Lung (tissue), 12 donors: ENCODE data around the gene STK11IP. TPM values are rescaled to one million over a fixed set of nuclear protein-coding genes. Genes with fewer than 3 reads are reported as not detected.

Experiments used
- ATAC-seq: fragments of 200-7000 bp; cut with Tn5 transposase; one replicate; pipeline ENCODE4 v1.9.1; 2020; ENCODE audit warnings: moderate number of reproducible peaks; ENCODE audit not compliant: insufficient read depth, low FRiP score
- DNase-seq, 3 donors: peaks; one replicate each; pipeline ENCODE4 v3.0.0-alpha.2; 2013 to 2017
- H3K27ac ChIP-seq, 2 donors: one replicate each; pipeline ENCODE4 v1.5.1; 2013; ENCODE audit warnings: mild to moderate bottlenecking in 2 of 2, moderate library complexity in 2 of 2, control low read depth in 1 of 2, inconsistent platforms in 1 of 2, low read depth in 1 of 2, low read length in 1 of 2
- H3K27me3 ChIP-seq, 3 donors: one replicate each; pipeline ENCODE4 v1.5.1; 2013; ENCODE audit warnings: low read length in 2 of 3; ENCODE audit not compliant: control insufficient read depth in 3 of 3, insufficient read depth in 3 of 3
- H3K36me3 ChIP-seq, 4 donors: one replicate each; pipeline ENCODE4 v1.5.1; 2013; ENCODE audit warnings: low read length in 4 of 4, mild to moderate bottlenecking in 1 of 4, moderate library complexity in 1 of 4; ENCODE audit not compliant: control insufficient read depth in 4 of 4, insufficient read depth in 4 of 4
- H3K4me1 ChIP-seq, 5 donors: one replicate each; pipeline ENCODE4 v1.5.1; 2013; ENCODE audit warnings: low read length in 5 of 5, mild to moderate bottlenecking in 2 of 5, moderate library complexity in 1 of 5; ENCODE audit not compliant: control insufficient read depth in 5 of 5, insufficient read depth in 5 of 5
- H3K4me3 ChIP-seq: one replicate; pipeline ENCODE4 v1.5.1; 2013; ENCODE audit warnings: mild to moderate bottlenecking, control low read depth, moderate library complexity
- H3K9ac ChIP-seq, 2 donors: one replicate each; pipeline ENCODE4 v1.5.1; 2013; ENCODE audit warnings: low read length in 2 of 2, control low read depth in 1 of 2; ENCODE audit not compliant: insufficient read depth in 1 of 2
- H3K9me3 ChIP-seq, 4 donors: one replicate each; pipeline ENCODE4 v1.5.1; 2013; ENCODE audit warnings: low read length in 3 of 4, mild to moderate bottlenecking in 1 of 4, moderate library complexity in 1 of 4; ENCODE audit not compliant: control insufficient read depth in 4 of 4, insufficient read depth in 3 of 4
- WGBS, 2 donors: extraction: QIAGEN DNeasy Blood & Tissue Kit; methylation state at CpG; one replicate each; pipeline ENCODE4 v1.1.7; 2013; 5-methylcytosine and 5-hydroxymethylcytosine counted together
- polyA plus RNA-seq, 2 donors: library from polyadenylated mRNA; stranded (reverse); fragments of 200-250 nt; gene quantifications; one replicate each; pipeline ENCODE4 v1.2.1, GENCODE V29; 2013
- total RNA-seq, 2 donors: library from RNA; depleted of rRNA in 1 of 2; stranded (reverse); fragments of >200 nt in 1 of 2; gene quantifications; one replicate each; pipeline ENCODE4 v1.2.1, GENCODE V29; 2014 to 2021
- TF ChIP-seq, protein P1 (sequence below): IDR thresholded peaks from 2 replicates; pipeline ENCODE4 v1.5.1; 2012; ENCODE audit warnings: mild to moderate bottlenecking; ENCODE audit errors: control extremely low read depth, extremely low read depth
- donor health status: control.
- donor health status: control.
- donor health status: Bipolar disorder and iron deficiency.
- donor health status: healthy.
- donor health status: DM: yes; HTN: yes; CAD: no.

STK11IP gene
- total and polyA plus RNA-seq, 4 donors = 21.5 to 46.0 (median 23.1) TPM

DNA sequence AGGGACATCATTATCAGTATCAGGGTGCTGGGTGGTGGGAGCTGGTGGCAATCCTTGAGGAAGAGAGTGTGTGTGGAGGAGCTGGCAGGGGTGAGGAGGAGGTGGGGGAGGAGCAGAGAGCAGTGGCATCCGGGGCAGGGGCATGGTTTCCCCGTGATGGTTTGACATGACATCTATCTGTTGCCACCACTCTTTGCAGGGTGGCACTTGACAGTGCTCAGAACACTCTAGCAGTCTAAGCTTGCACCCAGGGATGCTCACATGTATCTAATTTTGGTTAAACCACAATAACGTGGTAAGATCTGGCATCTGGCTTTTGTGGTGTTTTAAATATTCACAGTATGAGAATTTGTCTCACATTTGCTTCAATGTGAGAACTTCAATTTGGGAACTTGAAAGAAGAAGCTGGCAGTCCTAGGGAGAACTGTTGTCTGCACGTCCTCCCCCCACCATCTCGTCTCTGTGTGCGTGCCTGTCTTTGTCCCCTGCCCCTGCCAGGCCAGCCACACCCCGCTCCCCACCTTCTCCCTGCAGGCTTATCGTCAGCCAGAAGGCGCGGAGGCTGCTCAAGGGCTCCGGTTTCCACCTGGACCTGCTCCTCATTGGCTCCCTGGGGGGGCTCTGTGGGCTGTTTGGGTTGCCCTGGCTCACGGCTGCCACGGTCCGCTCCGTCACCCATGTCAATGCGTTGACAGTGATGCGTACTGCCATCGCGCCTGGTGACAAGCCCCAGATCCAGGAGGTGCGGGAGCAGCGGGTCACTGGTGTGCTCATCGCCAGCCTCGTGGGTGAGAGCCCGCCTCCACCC, 41.5 kb downstream of the STK11IP start:
- H3K9me3 ChIP-seq = peaks cover 0 to 2% (median 0%) of the 10 kb centered on the region in 4 donors
- peaks cover 0 to 9% (median 3%) of the 10 kb centered on the region in 4 donors for H3K36me3 ChIP-seq
- no peak overlapping the region for H3K9ac ChIP-seq
- no peak overlapping the region for H3K4me3 ChIP-seq
- peaks cover 0 to 3% (median 0%) of the 10 kb centered on the region in 3 donors for H3K27me3 ChIP-seq
- TF ChIP-seq, protein P1, sequence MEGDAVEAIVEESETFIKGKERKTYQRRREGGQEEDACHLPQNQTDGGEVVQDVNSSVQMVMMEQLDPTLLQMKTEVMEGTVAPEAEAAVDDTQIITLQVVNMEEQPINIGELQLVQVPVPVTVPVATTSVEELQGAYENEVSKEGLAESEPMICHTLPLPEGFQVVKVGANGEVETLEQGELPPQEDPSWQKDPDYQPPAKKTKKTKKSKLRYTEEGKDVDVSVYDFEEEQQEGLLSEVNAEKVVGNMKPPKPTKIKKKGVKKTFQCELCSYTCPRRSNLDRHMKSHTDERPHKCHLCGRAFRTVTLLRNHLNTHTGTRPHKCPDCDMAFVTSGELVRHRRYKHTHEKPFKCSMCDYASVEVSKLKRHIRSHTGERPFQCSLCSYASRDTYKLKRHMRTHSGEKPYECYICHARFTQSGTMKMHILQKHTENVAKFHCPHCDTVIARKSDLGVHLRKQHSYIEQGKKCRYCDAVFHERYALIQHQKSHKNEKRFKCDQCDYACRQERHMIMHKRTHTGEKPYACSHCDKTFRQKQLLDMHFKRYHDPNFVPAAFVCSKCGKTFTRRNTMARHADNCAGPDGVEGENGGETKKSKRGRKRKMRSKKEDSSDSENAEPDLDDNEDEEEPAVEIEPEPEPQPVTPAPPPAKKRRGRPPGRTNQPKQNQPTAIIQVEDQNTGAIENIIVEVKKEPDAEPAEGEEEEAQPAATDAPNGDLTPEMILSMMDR = no peak
- 78 to 79% methylated on average over 24 of the region's 24 CpGs for WGBS, 2 donors
- H3K27ac ChIP-seq = peak overlapping the region in 1 of 2 donors; percentile 64
- DNase-seq = no peak
- ATAC-seq = no peak
- H3K4me1 ChIP-seq = peaks cover 0 to 19% (median 0%) of the 10 kb centered on the region in 5 donors

DNA sequence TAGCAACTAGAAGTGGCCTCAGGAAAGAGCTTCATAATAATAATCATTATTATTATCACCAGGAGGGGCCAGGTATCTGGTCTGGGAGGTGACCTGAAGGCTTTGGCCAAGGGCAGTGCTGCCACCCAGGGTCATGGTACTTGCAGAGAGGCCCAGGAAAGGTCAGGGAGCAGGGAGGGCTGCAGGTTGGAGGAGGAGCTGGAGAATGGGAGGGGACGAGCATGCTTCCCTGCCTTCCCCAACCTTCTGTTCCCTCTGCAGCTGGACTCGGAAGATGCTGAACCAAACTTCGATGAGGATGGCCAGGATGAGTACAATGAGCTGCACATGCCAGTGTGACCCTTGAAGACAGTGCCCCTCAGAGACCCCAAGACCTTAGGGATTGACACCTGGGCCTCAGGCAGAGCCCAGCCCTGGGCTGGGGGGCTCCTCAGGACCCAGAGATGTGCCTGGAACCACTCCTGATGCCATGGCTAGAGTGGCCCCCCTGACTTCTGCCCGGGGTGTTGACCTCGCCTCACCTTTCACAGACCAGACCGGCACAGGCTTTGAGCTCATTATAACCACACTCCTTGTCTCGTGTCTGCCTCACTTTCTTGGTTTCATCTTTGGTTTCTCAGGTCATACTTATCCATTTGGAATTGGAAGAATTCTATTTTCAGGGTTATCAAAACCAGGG, 43.9 kb downstream of the STK11IP start:
- Histone ChIP-seq H3K27ac (peak overlapping the region in 1 of 2 donors; percentile 67), H3K4me1 (peaks cover 0 to 39% (median 8%) of the 10 kb centered on the region in 5 donors), H3K9me3 (peaks cover 0 to 2% (median 0%) of the 10 kb centered on the region in 4 donors), H3K4me3 (no peak overlapping the region), H3K9ac (no peak overlapping the region), H3K27me3 (peaks cover 0 to 3% (median 0%) of the 10 kb centered on the region in 3 donors), H3K36me3 (peaks cover 0 to 7% (median 3%) of the 10 kb centered on the region in 4 donors)
- WGBS, 2 donors = 74 to 90% methylated on average over 7 of the region's 7 CpGs
- ATAC-seq (no peak), DNase-seq (no peak)
- TF ChIP-seq, protein P1 = no peak

DNA sequence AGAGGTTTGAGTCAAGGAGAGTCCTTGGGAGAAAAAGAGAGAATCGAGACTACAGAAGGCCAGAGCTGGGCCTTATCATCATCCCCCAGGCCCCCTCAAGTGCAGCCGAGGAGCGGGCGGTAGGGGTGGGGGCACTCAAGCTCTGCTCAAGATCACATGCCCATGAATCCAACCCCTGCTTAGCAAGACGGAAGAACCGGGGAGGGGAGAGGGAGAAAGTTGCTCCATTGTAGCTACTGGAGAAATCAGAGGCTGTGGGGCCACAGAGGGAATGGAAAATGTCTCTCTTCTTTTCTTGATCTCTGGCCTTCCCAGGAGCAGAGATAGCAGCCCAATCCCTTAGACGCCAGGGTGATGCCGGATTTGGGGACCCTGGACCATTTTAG, 44.4 kb downstream of the STK11IP start:
- 50 to 69% methylated on average over 8 of the region's 8 CpGs for WGBS, 2 donors
- H3K36me3 ChIP-seq = peaks cover 0 to 4% (median 2%) of the 10 kb centered on the region in 4 donors
- DNase-seq = peak in 1 of 3 donors; percentile 34
- TF ChIP-seq, protein P1 = no peak
- H3K4me1 ChIP-seq = peaks cover 0 to 39% (median 8%) of the 10 kb centered on the region in 5 donors
- ATAC-seq = no peak
- peaks cover 0 to 2% (median 0%) of the 10 kb centered on the region in 4 donors for H3K9me3 ChIP-seq
- H3K4me3 ChIP-seq = no peak overlapping the region
- H3K9ac ChIP-seq = no peak overlapping the region
- H3K27ac ChIP-seq = peak overlapping the region in 1 of 2 donors; percentile 67
- H3K27me3 ChIP-seq = peaks cover 0 to 3% (median 0%) of the 10 kb centered on the region in 3 donors
